ENCODE data around the gene CACNA1H. TPM values are rescaled to one million over a fixed set of nuclear protein-coding genes. Genes with fewer than 3 reads are reported as not detected.

CACNA1H gene
- total RNA-seq, 1 experiment from 2014 or later, result 3.9 TPM

GRCh38 chr16:1156055-1156982, 3.4 kb downstream of the CACNA1H start:
- no peak for DNase-seq (ENCODE audit: extremely low read depth, low read depth)

GRCh38 chr16:1156983-1157638, 4.2 kb downstream of the CACNA1H start:
- DNase-seq (ENCODE audit: extremely low read depth, low read depth), result no peak

GRCh38 chr16:1157639-1158455, 4.9 kb downstream of the CACNA1H start:
- no peak for DNase-seq (ENCODE audit: extremely low read depth, low read depth)

- DNase-seq (ENCODE audit: extremely low read depth, low read depth), result no peak
These were observed 5.8 kb downstream of the CACNA1H start for GRCh38 chr16:1158456-1159324.

GRCh38 chr16:1159325-1159972, 6.5 kb downstream of the CACNA1H start:
- no peak for DNase-seq (ENCODE audit: extremely low read depth, low read depth)

GRCh38 chr16:1159973-1160772, 7.3 kb downstream of the CACNA1H start:
- DNase-seq (ENCODE audit: extremely low read depth, low read depth), result no peak

- DNase-seq (ENCODE audit: extremely low read depth, low read depth), result no peak
These were observed 8.0 kb downstream of the CACNA1H start for GRCh38 chr16:1160773-1161348.

GRCh38 chr16:1162701-1163566, 10.0 kb downstream of the CACNA1H start:
- no peak for DNase-seq (ENCODE audit: extremely low read depth, low read depth)

- DNase-seq (ENCODE audit: extremely low read depth, low read depth), result peak; percentile 14
These were observed 10.7 kb downstream of the CACNA1H start for GRCh38 chr16:1163567-1164055.

GRCh38 chr16:1164382-1164781, 11.5 kb downstream of the CACNA1H start:
- DNase-seq (ENCODE audit: extremely low read depth, low read depth), result no peak

- DNase-seq (ENCODE audit: extremely low read depth, low read depth), result no peak
These were observed 12.1 kb downstream of the CACNA1H start for GRCh38 chr16:1164975-1165374.

- DNase-seq (ENCODE audit: extremely low read depth, low read depth), result no peak
These were observed 12.6 kb downstream of the CACNA1H start for GRCh38 chr16:1165511-1165910.

GRCh38 chr16:1167276-1168107, 14.6 kb downstream of the CACNA1H start:
- no peak for DNase-seq (ENCODE audit: extremely low read depth, low read depth)

- DNase-seq (ENCODE audit: extremely low read depth, low read depth), result no peak
These were observed 15.9 kb downstream of the CACNA1H start for GRCh38 chr16:1168837-1169236.

- no peak for DNase-seq (ENCODE audit: extremely low read depth, low read depth)
These were observed 16.6 kb downstream of the CACNA1H start for GRCh38 chr16:1169285-1170075.

- DNase-seq (ENCODE audit: extremely low read depth, low read depth), result no peak
These were observed 17.1 kb downstream of the CACNA1H start for GRCh38 chr16:1170076-1170418.
